Trophoblast cell (in vitro differentiated cells and primary cell): ENCODE data around the gene PREP.
A peak's percentile ranks its signal among the peaks of the same experiment; 100 is the strongest.

Experiments used
- DNase-seq, 2 donors: peaks; one replicate each; pipeline ENCODE4 v3.0.0-alpha.2; 2016
- H2AFZ ChIP-seq: 2 replicates; pipeline ENCODE4 v1.6.1; 2013; ENCODE audit warnings: low read length, moderate library complexity, mild to moderate bottlenecking; ENCODE audit not compliant: insufficient read depth, poor library complexity
- H2AK5ac ChIP-seq: 2 replicates; pipeline ENCODE4 v1.6.1; 2013; ENCODE audit warnings: mild to moderate bottlenecking, low read length
- H2BK120ac ChIP-seq: 2 replicates; pipeline ENCODE4 v1.6.1; 2013; ENCODE audit warnings: low read length, mild to moderate bottlenecking, moderate library complexity; ENCODE audit not compliant: insufficient read depth, poor library complexity
- H2BK12ac ChIP-seq: 2 replicates; pipeline ENCODE4 v1.6.1; 2013; ENCODE audit warnings: mild to moderate bottlenecking, low read length, moderate library complexity
- H2BK5ac ChIP-seq: 2 replicates; pipeline ENCODE4 v1.6.1; 2013; ENCODE audit warnings: low read length, low read depth, moderate library complexity, mild to moderate bottlenecking; ENCODE audit not compliant: poor library complexity
- H3K14ac ChIP-seq: 2 replicates; pipeline ENCODE4 v1.6.1; 2013; ENCODE audit warnings: mild to moderate bottlenecking, low read length
- H3K18ac ChIP-seq: 2 replicates; pipeline ENCODE4 v1.6.1; 2013; ENCODE audit warnings: mild to moderate bottlenecking, low read length
- H3K23ac ChIP-seq: 2 replicates; pipeline ENCODE4 v1.6.1; 2013; ENCODE audit warnings: low read length
- H3K27ac ChIP-seq: 2 replicates; pipeline ENCODE4 v1.5.1; 2013; ENCODE audit warnings: low read depth, mild to moderate bottlenecking, inconsistent platforms, low read length, moderate library complexity
- H3K27me3 ChIP-seq: 2 replicates; pipeline ENCODE4 v1.6.1; 2013; ENCODE audit warnings: inconsistent platforms, mild to moderate bottlenecking, low read length, moderate library complexity; ENCODE audit not compliant: insufficient read depth
- H3K36me3 ChIP-seq, 2 experiments: 1 replicate in 1 of 2; 2 replicates in 1 of 2; pipeline ENCODE4 v1.6.1; 2013; ENCODE audit warnings: low read length in 2 of 2, mild to moderate bottlenecking in 2 of 2, moderate library complexity in 1 of 2; ENCODE audit not compliant: insufficient read depth in 2 of 2, control insufficient read depth in 1 of 2
- H3K4ac ChIP-seq: 2 replicates; pipeline ENCODE4 v1.6.1; 2013; ENCODE audit warnings: low read depth, mild to moderate bottlenecking, low read length, moderate library complexity
- H3K4me1 ChIP-seq, 2 experiments: 1 replicate in 1 of 2; 2 replicates in 1 of 2; pipeline ENCODE4 v1.6.1; 2013; ENCODE audit warnings: low read length in 2 of 2, mild to moderate bottlenecking in 2 of 2, moderate library complexity in 1 of 2; ENCODE audit not compliant: insufficient read depth in 2 of 2, control insufficient read depth in 1 of 2
- H3K4me2 ChIP-seq: 2 replicates; pipeline ENCODE4 v1.6.1; 2013; ENCODE audit warnings: inconsistent platforms, mild to moderate bottlenecking, low read length, moderate library complexity
- H3K4me3 ChIP-seq: 2 replicates; pipeline ENCODE4 v1.5.1; 2013; ENCODE audit warnings: mild to moderate bottlenecking, low read depth, low read length, inconsistent platforms
- H3K79me1 ChIP-seq: one replicate; pipeline ENCODE4 v1.6.1; 2013; ENCODE audit warnings: low read length
- H3K79me2 ChIP-seq: 2 replicates; pipeline ENCODE4 v1.6.1; 2013; ENCODE audit warnings: low read length, mild to moderate bottlenecking; ENCODE audit not compliant: control insufficient read depth, insufficient read depth, poor library complexity
- H3K9ac ChIP-seq: 2 replicates; pipeline ENCODE4 v1.6.1; 2013; ENCODE audit warnings: mild to moderate bottlenecking, low read length
- H3K9me3 ChIP-seq: 2 replicates; pipeline ENCODE4 v1.6.1; 2013; ENCODE audit warnings: low read depth, mild to moderate bottlenecking, control low read depth, inconsistent platforms, low read length; ENCODE audit not compliant: insufficient read depth
- H4K12ac ChIP-seq: 2 replicates; pipeline ENCODE4 v1.6.1; 2013; ENCODE audit warnings: low read depth, mild to moderate bottlenecking, low read length, moderate library complexity
- H4K8ac ChIP-seq: 2 replicates; pipeline ENCODE4 v1.6.1; 2013; ENCODE audit warnings: low read depth, mild to moderate bottlenecking, low read length, moderate library complexity
- H4K91ac ChIP-seq: one replicate; pipeline ENCODE4 v1.6.1; 2013; ENCODE audit warnings: low read depth, mild to moderate bottlenecking, low read length, moderate library complexity
- WGBS: extraction: QIAGEN DNeasy Blood & Tissue Kit; methylation state at CpG from one replicate; pipeline ENCODE4 v1.1.7; 2013; ENCODE audit warnings: missing lambda C conversion rate; ENCODE audit not compliant: insufficient read length, insufficient coverage; ENCODE audit errors: extremely low coverage; 5-methylcytosine and 5-hydroxymethylcytosine counted together

PREP gene

DNA sequence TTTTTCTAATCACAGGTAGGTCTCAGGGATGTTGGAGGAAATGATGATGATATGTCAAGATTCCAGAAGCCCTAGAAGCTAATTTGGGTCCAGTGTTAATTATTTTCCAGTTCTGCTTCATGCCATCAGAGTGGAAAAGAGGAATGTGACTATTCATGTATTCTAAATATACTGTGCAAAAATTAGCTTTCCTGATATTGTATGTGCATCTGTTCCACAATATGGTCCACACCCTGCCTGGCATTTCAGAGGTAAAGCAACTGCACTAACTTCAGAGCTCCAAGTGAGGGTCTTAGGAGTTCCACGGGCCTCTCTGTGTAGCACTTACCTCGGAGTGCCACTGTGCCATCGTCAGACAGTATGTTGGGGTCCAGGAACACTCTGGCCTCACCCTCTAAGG, 27.1 kb downstream of the PREP start:
- H3K27me3 ChIP-seq, result no peaks in the 10 kb centered on the region
- H2AK5ac ChIP-seq, result no peak overlapping the region
- H4K91ac ChIP-seq, result peak overlapping the region; percentile 10
- peaks cover 0 to 5% of the 10 kb centered on the region in 2 experiments for H3K36me3 ChIP-seq
- no peak overlapping the region for H3K4me3 ChIP-seq
- no peak overlapping the region for H3K27ac ChIP-seq
- H3K18ac ChIP-seq, result no peak overlapping the region
- H3K9me3 ChIP-seq, result no peaks in the 10 kb centered on the region
- WGBS, result no CpG with 5 or more reads among the region's 3 CpGs
- no peak overlapping the region for H2BK120ac ChIP-seq
- DNase-seq, result no peak
- no peak overlapping the region for H3K4me2 ChIP-seq
- peaks cover 11% of the 10 kb centered on the region for H3K79me1 ChIP-seq
- H3K4ac ChIP-seq, result no peak overlapping the region
- H3K79me2 ChIP-seq, result peaks cover 5% of the 10 kb centered on the region
- no peak overlapping the region for H3K23ac ChIP-seq
- H3K4me1 ChIP-seq, result peaks cover 7 to 11% of the 10 kb centered on the region in 2 experiments
- no peak overlapping the region for H4K8ac ChIP-seq
- H2BK5ac ChIP-seq, result no peak overlapping the region
- no peak overlapping the region for H2BK12ac ChIP-seq
- no peak overlapping the region for H4K12ac ChIP-seq
- no peak overlapping the region for H3K14ac ChIP-seq
- H3K9ac ChIP-seq, result no peak overlapping the region
- no peak overlapping the region for H2AFZ ChIP-seq

- Histone ChIP-seq H3K27ac (no peak overlapping the region), H3K9me3 (no peaks in the 10 kb centered on the region), H3K36me3 (peaks cover 0 to 5% of the 10 kb centered on the region in 2 experiments), H3K4me2 (no peak overlapping the region), H4K12ac (no peak overlapping the region), H3K4me3 (no peak overlapping the region), H4K91ac (no peak overlapping the region), H3K18ac (no peak overlapping the region), H2BK120ac (no peak overlapping the region), H4K8ac (no peak overlapping the region), H2AFZ (no peak overlapping the region), H3K79me1 (peaks cover 11% of the 10 kb centered on the region), H3K9ac (no peak overlapping the region), H3K4me1 (peaks cover 7 to 11% of the 10 kb centered on the region in 2 experiments), H2BK12ac (no peak overlapping the region), H2AK5ac (no peak overlapping the region), H2BK5ac (no peak overlapping the region), H3K79me2 (peaks cover 5% of the 10 kb centered on the region), H3K23ac (no peak overlapping the region), H3K14ac (no peak overlapping the region), H3K4ac (no peak overlapping the region), H3K27me3 (no peaks in the 10 kb centered on the region)
- no CpG with 5 or more reads among the region's 4 CpGs for whole genome bisulfite sequencing
- DNase-seq, result peak; percentile 95 to 99
Observed at GRCh38 chr6:105374010-105374420, 28.9 kb downstream of the PREP start.

GRCh38 chr6:105373481-105373880, 29.4 kb downstream of the PREP start:
- Histone ChIP-seq H2BK120ac (peak overlapping the region; percentile 88), H3K4me1 (peaks cover 7 to 11% of the 10 kb centered on the region in 2 experiments), H4K91ac (peak overlapping the region; percentile 93), H3K14ac (peak overlapping the region; percentile 88), H3K9ac (no peak overlapping the region), H3K79me1 (peaks cover 11% of the 10 kb centered on the region), H3K4me2 (no peak overlapping the region), H2BK12ac (peak overlapping the region; percentile 97), H3K79me2 (peaks cover 5% of the 10 kb centered on the region), H3K18ac (peak overlapping the region; percentile 83), H3K9me3 (no peaks in the 10 kb centered on the region), H2BK5ac (peak overlapping the region; percentile 94), H3K27ac (peak overlapping the region; percentile 55), H3K27me3 (no peaks in the 10 kb centered on the region), H2AFZ (no peak overlapping the region), H2AK5ac (peak overlapping the region; percentile 16), H4K12ac (no peak overlapping the region), H4K8ac (peak overlapping the region; percentile 59), H3K4me3 (no peak overlapping the region), H3K23ac (no peak overlapping the region), H3K4ac (peak overlapping the region; percentile 1), H3K36me3 (peaks cover 0 to 5% of the 10 kb centered on the region in 2 experiments)
- no CpG with 5 or more reads among the region's 6 CpGs for WGBS
- peak; percentile 13 to 52 for DNase-seq

GRCh38 chr6:105372849-105373182, 30.1 kb downstream of the PREP start:
- Histone ChIP-seq H2BK5ac (peak overlapping the region; percentile 29), H3K79me2 (peaks cover 5% of the 10 kb centered on the region), H2AFZ (no peak overlapping the region), H3K27ac (no peak overlapping the region), H3K4ac (peak overlapping the region; percentile 34), H3K27me3 (no peaks in the 10 kb centered on the region), H4K12ac (no peak overlapping the region), H3K18ac (peak overlapping the region; percentile 74), H3K36me3 (peaks cover 0 to 5% of the 10 kb centered on the region in 2 experiments), H3K79me1 (peaks cover 11% of the 10 kb centered on the region), H3K4me1 (peaks cover 7 to 11% of the 10 kb centered on the region in 2 experiments), H3K4me2 (no peak overlapping the region), H3K14ac (peak overlapping the region; percentile 28), H2BK12ac (peak overlapping the region; percentile 51), H3K4me3 (no peak overlapping the region), H4K8ac (peak overlapping the region; percentile 13), H2AK5ac (peak overlapping the region; percentile 49), H3K9me3 (no peaks in the 10 kb centered on the region), H2BK120ac (peak overlapping the region; percentile 88), H3K23ac (no peak overlapping the region), H4K91ac (peak overlapping the region; percentile 93), H3K9ac (no peak overlapping the region)
- no CpG with 5 or more reads among the region's 3 CpGs for WGBS
- DNase-seq, result no peak
